DOHH2 (cell line): ENCODE measurements around the gene TXK.

Source experiments
- H3F3A ChIP-seq: fragments of 200-600 bp; sonication (generic), shearing (Covaris generic); 2 replicates; pipeline ENCODE4 v1.6.0; 2016; ENCODE audit warnings: antibody characterized with exemption, mild to moderate bottlenecking; ENCODE audit not compliant: control insufficient read depth, insufficient read depth
- H3K27ac ChIP-seq: fragments of 200-600 bp; sonication (generic); 2 replicates; pipeline ENCODE4 v1.5.1; 2014; ENCODE audit warnings: low read depth, mild to moderate bottlenecking, low read length, moderate library complexity
- H3K27me3 ChIP-seq: fragments of 200-600 bp; sonication (generic); 2 replicates; pipeline ENCODE4 v1.6.1; 2014; ENCODE audit warnings: mild to moderate bottlenecking, low read length, mixed read lengths; ENCODE audit not compliant: control insufficient read depth
- H3K36me3 ChIP-seq: fragments of 200-600 bp; sonication (generic); 2 replicates; pipeline ENCODE4 v1.6.1; 2014; ENCODE audit warnings: mild to moderate bottlenecking, low read length, moderate library complexity, mixed read lengths; ENCODE audit not compliant: control insufficient read depth
- H3K4me1 ChIP-seq: fragments of 200-600 bp; sonication (generic); 2 replicates; pipeline ENCODE4 v1.6.1; 2014; ENCODE audit warnings: mild to moderate bottlenecking, low read length, mixed read lengths; ENCODE audit not compliant: control insufficient read depth
- H3K4me2 ChIP-seq: fragments of 200-600 bp; sonication (generic); 2 replicates; pipeline ENCODE4 v1.6.0; 2014; ENCODE audit warnings: mild to moderate bottlenecking, low read length, moderate library complexity
- H3K4me3 ChIP-seq: fragments of 200-600 bp; sonication (generic); 2 replicates; pipeline ENCODE4 v1.5.1; 2014; ENCODE audit warnings: mild to moderate bottlenecking, low read length, mixed read lengths
- H3K79me2 ChIP-seq: fragments of 200-600 bp; sonication (generic); 2 replicates; pipeline ENCODE4 v1.6.1; 2014; ENCODE audit warnings: mild to moderate bottlenecking, low read length, mixed read lengths; ENCODE audit not compliant: control insufficient read depth
- H3K9me2 ChIP-seq: fragments of 200-600 bp; sonication (generic); replicated peaks from 2 replicates; pipeline ENCODE4 v1.6.1; 2014; ENCODE audit warnings: mild to moderate bottlenecking, low read length, mixed read lengths; ENCODE audit not compliant: control insufficient read depth
- H3K9me3 ChIP-seq: fragments of 200-600 bp; sonication (generic); 2 replicates; pipeline ENCODE4 v1.6.1; 2014; ENCODE audit warnings: antibody characterized with exemption, low read length, mixed read lengths; ENCODE audit not compliant: control insufficient read depth, insufficient read depth
- H4K20me1 ChIP-seq: fragments of 200-600 bp; sonication (generic); 2 replicates; pipeline ENCODE4 v1.6.0; 2014; ENCODE audit warnings: low read depth, mild to moderate bottlenecking, antibody characterized with exemption, low read length, moderate library complexity; ENCODE audit not compliant: control insufficient read depth, insufficient read depth
- EZH2phosphoT487 ChIP-seq: fragments of 200-600 bp; sonication (generic); IDR thresholded peaks from 2 replicates; pipeline ENCODE4 v1.6.1; 2017; ENCODE audit warnings: borderline replicate concordance, mild to moderate bottlenecking, antibody characterized with exemption, low read length, moderate library complexity, mixed read lengths
- TF ChIP-seq, protein P1 (sequence below): fragments of 200-600 bp; sonication (generic); IDR thresholded peaks from one replicate; pipeline ENCODE4 v1.5.1; 2014; ENCODE audit warnings: antibody characterized with exemption, mild to moderate bottlenecking, low read depth, low read length; ENCODE audit not compliant: poor library complexity, severe bottlenecking

TXK gene

DNA sequence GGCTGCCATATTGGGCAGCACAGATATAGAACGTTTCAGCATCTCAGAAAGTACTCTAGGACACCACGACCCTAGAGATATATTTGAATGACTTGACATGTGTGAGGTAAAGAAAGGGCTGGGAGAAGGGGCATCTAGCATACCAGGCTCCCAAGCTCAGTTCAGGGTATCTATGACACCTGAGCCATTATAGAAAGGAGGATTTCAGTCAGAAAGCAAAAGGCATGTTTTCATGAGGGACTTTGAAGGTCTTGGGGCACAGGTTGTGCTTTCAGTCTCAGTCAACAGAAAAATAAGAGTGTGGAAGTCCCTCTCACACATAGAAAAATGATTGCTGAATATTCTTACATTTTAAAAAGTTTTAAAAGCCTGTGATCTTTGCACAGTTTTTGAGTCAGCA lies 65.9 kb downstream of the TXK start:
- H3K4me2 ChIP-seq, result no peak overlapping the region
- no peaks in the 10 kb centered on the region for H3K27me3 ChIP-seq
- no peaks in the 10 kb centered on the region for H3K4me1 ChIP-seq
- no peaks in the 10 kb centered on the region for H3K9me2 ChIP-seq
- no peaks in the 10 kb centered on the region for H3K79me2 ChIP-seq
- H3K36me3 ChIP-seq, result no peaks in the 10 kb centered on the region
- H3K27ac ChIP-seq, result no peak overlapping the region
- no peaks in the 10 kb centered on the region for H4K20me1 ChIP-seq
- no peaks in the 10 kb centered on the region for H3F3A ChIP-seq
- H3K9me3 ChIP-seq, result no peaks in the 10 kb centered on the region
- no peak for TF ChIP-seq EZH2phosphoT487
- TF ChIP-seq, protein P1, sequence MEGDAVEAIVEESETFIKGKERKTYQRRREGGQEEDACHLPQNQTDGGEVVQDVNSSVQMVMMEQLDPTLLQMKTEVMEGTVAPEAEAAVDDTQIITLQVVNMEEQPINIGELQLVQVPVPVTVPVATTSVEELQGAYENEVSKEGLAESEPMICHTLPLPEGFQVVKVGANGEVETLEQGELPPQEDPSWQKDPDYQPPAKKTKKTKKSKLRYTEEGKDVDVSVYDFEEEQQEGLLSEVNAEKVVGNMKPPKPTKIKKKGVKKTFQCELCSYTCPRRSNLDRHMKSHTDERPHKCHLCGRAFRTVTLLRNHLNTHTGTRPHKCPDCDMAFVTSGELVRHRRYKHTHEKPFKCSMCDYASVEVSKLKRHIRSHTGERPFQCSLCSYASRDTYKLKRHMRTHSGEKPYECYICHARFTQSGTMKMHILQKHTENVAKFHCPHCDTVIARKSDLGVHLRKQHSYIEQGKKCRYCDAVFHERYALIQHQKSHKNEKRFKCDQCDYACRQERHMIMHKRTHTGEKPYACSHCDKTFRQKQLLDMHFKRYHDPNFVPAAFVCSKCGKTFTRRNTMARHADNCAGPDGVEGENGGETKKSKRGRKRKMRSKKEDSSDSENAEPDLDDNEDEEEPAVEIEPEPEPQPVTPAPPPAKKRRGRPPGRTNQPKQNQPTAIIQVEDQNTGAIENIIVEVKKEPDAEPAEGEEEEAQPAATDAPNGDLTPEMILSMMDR, result no peak
- no peak overlapping the region for H3K4me3 ChIP-seq

DNA sequence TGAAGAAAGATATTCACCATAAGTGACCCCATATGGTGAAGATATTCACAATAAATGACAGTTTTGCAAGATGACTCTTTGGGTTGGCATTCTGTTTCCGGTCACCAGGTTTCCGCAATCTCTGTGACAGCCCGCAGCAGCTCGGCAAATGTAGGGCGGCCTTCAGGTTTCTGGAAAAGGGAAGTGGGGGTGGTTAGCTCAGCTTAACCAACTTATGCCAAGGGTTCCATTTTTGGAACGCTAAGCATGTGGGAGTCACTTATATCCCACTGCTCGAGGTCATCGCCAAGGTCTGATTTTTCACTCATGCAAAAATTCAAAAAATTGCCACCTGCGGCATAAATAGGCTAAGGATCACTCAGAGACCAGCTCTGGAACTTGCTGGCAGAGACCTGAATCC lies 66.5 kb downstream of the TXK start:
- Histone ChIP-seq H3K27me3 (no peaks in the 10 kb centered on the region), H3K9me3 (no peaks in the 10 kb centered on the region), H3K36me3 (no peaks in the 10 kb centered on the region), H3K4me1 (no peaks in the 10 kb centered on the region), H3K27ac (no peak overlapping the region), H3K4me2 (no peak overlapping the region), H3K4me3 (no peak overlapping the region), H3F3A (no peaks in the 10 kb centered on the region), H4K20me1 (no peaks in the 10 kb centered on the region), H3K9me2 (no peaks in the 10 kb centered on the region), H3K79me2 (no peaks in the 10 kb centered on the region)
- TF ChIP-seq, protein P1, result no peak
- no peak for TF ChIP-seq EZH2phosphoT487

DNA sequence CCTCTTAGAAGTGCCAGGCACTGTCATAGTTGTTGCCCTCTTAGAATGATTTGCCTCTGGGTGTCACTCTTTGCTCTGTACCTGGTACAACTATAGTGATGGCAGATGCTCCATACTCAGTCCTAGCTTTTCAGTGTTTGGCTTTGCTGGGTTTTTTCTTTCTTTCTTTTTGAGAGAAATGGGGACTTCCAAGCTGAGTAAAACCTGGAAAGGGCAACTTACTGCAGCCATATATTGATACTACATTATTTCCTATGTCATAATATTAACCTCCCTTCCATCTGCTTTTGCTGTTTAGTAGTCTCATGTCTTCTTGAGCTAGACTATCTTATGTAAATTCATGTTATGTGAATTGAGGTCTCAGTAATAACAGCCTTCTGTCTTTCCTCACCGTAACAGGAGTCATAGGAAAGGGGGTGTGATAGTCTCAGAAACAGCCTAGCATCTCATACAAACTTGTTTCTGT lies 68.4 kb downstream of the TXK start:
- Histone ChIP-seq H3F3A (no peaks in the 10 kb centered on the region), H3K4me3 (no peak overlapping the region), H3K9me3 (no peaks in the 10 kb centered on the region), H3K36me3 (no peaks in the 10 kb centered on the region), H3K4me2 (no peak overlapping the region), H3K79me2 (no peaks in the 10 kb centered on the region), H3K4me1 (no peaks in the 10 kb centered on the region), H3K27me3 (no peaks in the 10 kb centered on the region), H4K20me1 (no peaks in the 10 kb centered on the region), H3K9me2 (no peaks in the 10 kb centered on the region), H3K27ac (no peak overlapping the region)
- no peak for TF ChIP-seq EZH2phosphoT487
- TF ChIP-seq, protein P1, result no peak
